ENCODE results near the gene ZNF22. TPM values are rescaled to one million over a fixed set of nuclear protein-coding genes. Genes with fewer than 3 reads are reported as not detected.

ZNF22 gene
- total RNA-seq (2022) (46.5 and 60.8 TPM in 2 replicates), Bru-seq, nascent RNA (percentile 98 among the genes with signal in this experiment), BruChase-seq, experiment 1, labeled RNA remaining after a 2-hour chase (percentile 99 among the genes with signal in this experiment), BruChase-seq, experiment 2, labeled RNA remaining after a 6-hour chase (percentile 95 among the genes with signal in this experiment)
- long read RNA-seq, transcript ZNF22-201 (2 exons, 2,551 nt) = major isoform, 271 of 287 reads
- long read RNA-seq, partial matches to known transcripts = 12 of 287 reads
- long read RNA-seq, other reads (novel, unspliced or antisense) = 4 of 287 reads

DNA sequence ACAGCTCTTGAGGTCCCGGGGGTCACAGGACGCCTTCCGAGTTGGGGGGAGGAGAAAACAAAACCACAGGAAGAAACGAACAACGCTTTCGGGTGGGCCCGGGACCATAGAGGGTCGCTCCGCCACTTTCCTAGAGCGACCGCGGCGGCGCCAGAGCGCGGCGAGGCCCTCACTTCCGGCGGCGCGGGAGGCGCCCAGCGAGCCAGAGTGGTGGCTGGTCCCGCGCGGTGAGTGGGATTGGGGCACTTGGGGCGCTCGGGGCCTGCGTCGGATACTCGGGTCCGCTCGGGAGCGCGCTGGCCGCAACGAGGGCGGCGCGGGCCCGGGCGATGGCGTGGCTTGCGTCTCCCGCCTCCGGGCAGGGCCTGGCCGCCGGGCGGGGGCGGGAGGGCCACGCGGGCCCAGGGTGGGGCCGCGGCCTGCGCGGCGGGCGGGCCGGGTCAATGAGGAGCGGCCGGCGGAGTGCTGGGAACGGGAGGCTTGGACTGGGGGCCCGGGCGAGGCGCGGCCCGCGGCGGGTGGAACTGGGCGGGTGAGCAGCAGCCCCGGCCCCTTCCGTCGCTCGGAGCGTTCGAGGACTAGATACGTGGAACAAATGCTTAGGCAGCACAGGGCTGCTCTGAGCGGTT lies at the start of gene ZNF22:
Gene ZNF22, plus strand, starts transcription at position 172 of the 629 bp plus-strand sequence. CDS start 2,446 bp downstream, outside the sequence.
- no peaks in the 10 kb centered on the region for H3K9me3 ChIP-seq
- Mint-ChIP-seq H3K4me1 (ENCODE audit: low read depth, unreplicated experiment) (peaks cover 28% of the 10 kb centered on the region), H3K36me3 (ENCODE audit: insufficient read depth, unreplicated experiment) (peaks cover 54% of the 10 kb centered on the region), H3K4me3 (ENCODE audit: unreplicated experiment) (peak within 1 kb of the TSS; percentile 82), H3K27me3 (ENCODE audit: insufficient read depth, unreplicated experiment) (no peaks in the 10 kb centered on the region), H3K9me3 (ENCODE audit: unreplicated experiment) (no peaks in the 10 kb centered on the region), H3K27ac (ENCODE audit: unreplicated experiment) (peak within 1 kb of the TSS; percentile 94)
- H3K36me3 ChIP-seq (ENCODE audit: control insufficient read depth, insufficient read depth, low read length) = peaks cover 3% of the 10 kb centered on the region; the same call in 1 of the 2 replicates
- peak in 1 of 2 experiments; percentile 35 for TF ChIP-seq CTCF (IDR thresholded peaks at IDR 0.05; ENCODE audit: insufficient read depth in 1 of 2, low read depth in 1 of 2, low read length in 1 of 2, severe bottlenecking in 1 of 2, unreplicated experiment in 1 of 2)
- no peaks in the 10 kb centered on the region for H3K27me3 ChIP-seq (replicated peaks; ENCODE audit: control insufficient read depth, insufficient read depth, low read length)
- ChIA-PET CTCF (interaction anchor here (0.8 to 2.0 kb wide), 6 partner anchors 11 to 249 kb away, joined by 3 to 10 read pairs (median 4); partner anchors contain the start of gene DEPP1), POLR2A (interaction anchor here (0.6 to 3.1 kb wide), 5 partner anchors 20 to 76 kb away, joined by 3 to 28 read pairs (median 8); partner anchors contain the start of gene DEPP1)
- peak within 1 kb of the TSS; percentile 84 for H3K4me3 ChIP-seq (ENCODE audit: low read depth, low read length)
- intact Hi-C loops (cut with micrococcal nuclease; ENCODE audit: unreplicated experiment) = loop anchor here (1.0 to 10.0 kb wide), 8 partner anchors 23 to 464 kb away; partner anchors contain the start of genes ALOX5, DEPP1 and RASSF4
- H3K4me1 ChIP-seq = peaks cover 31% of the 10 kb centered on the region
- BruUV-seq (replicated peaks) = no TSS peak
- peak; percentile 86 to 91 for DNase-seq

- Mint-ChIP-seq H3K27ac (ENCODE audit: unreplicated experiment) (no peak overlapping the region), H3K36me3 (ENCODE audit: insufficient read depth, unreplicated experiment) (peaks cover 20% of the 10 kb centered on the region), H3K4me1 (ENCODE audit: low read depth, unreplicated experiment) (peaks cover 50% of the 10 kb centered on the region), H3K27me3 (ENCODE audit: insufficient read depth, unreplicated experiment) (no peaks in the 10 kb centered on the region), H3K9me3 (ENCODE audit: unreplicated experiment) (no peaks in the 10 kb centered on the region), H3K4me3 (ENCODE audit: unreplicated experiment) (no peak overlapping the region)
- intact Hi-C loops (cut with micrococcal nuclease; ENCODE audit: unreplicated experiment) = loop anchor here (1.0 kb wide), 3 partner anchors 11 to 39 kb away; no protein-coding TSS in a partner anchor
- no TSS peak for BruUV-seq (replicated peaks)
- TF ChIP-seq CTCF (IDR thresholded peaks at IDR 0.05; ENCODE audit: insufficient read depth in 1 of 2, low read depth in 1 of 2, low read length in 1 of 2, severe bottlenecking in 1 of 2, unreplicated experiment in 1 of 2) = no peak
- ChIA-PET POLR2A (interaction anchor here (1.9 kb wide), 1 partner anchor 27 kb away, joined by 10 read pairs; the partner anchor contains the start of gene DEPP1), CTCF (interaction anchor here (1.5 kb wide), 1 partner anchor 19 kb away, joined by 8 read pairs; no protein-coding TSS in a partner anchor)
- no peak for DNase-seq
- Histone ChIP-seq H3K36me3 (ENCODE audit: control insufficient read depth, insufficient read depth, low read length) (0 out of 2 replicates have a peak, but pooled peaks cover 4% of the 10 kb centered on the region), H3K4me1 (peaks cover 54% of the 10 kb centered on the region), H3K9me3 (no peaks in the 10 kb centered on the region), H3K4me3 (ENCODE audit: low read depth, low read length) (no peak overlapping the region), H3K27me3 (replicated peaks; ENCODE audit: control insufficient read depth, insufficient read depth, low read length) (no peaks in the 10 kb centered on the region)
Measured at GRCh38 chr10:44951576-44952226, 49.0 kb upstream of the ZNF22 start.
